ENCODE results near the gene CORO6.

DNA sequence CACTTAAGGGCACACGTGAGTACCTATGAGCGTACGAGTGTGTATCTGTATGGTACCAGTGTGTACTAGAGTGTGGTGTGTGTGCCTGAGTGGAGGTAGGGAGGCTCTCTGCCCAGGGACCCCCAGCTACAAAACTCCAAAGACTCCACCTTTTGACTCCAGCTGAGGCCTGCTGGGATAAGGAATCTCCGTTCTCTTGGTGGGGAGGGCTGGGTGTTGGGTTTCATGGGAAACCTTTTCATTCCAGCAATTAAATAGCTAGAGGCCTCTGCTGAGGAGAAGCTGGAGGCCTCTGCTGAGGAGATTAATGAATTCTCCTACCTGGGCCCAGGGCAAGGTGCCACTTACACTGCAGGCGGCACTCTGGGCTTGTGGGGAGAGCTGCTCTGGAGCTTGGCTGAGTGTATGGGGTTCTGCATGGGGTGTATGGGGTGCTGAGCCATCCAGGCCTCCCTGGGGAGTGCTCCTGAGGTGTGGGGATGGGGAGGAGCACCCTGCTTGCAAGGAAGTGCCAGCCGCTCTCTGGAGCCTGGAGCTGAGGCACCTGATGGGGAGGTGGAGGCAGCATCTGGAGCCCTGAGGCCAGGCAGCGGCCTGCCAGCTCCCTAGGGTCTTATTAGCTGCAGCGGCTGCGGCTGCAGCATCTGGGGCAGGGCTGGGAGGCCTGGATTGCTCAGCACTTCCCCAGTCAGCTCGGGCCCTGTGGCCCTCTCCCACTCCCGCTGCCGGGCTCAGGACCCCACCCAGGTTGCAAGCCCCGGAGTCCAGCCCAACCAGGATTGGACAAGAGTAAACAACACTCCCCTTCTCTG is 25.1 kb downstream of the CORO6 start:
- TF ChIP-seq, protein P1, sequence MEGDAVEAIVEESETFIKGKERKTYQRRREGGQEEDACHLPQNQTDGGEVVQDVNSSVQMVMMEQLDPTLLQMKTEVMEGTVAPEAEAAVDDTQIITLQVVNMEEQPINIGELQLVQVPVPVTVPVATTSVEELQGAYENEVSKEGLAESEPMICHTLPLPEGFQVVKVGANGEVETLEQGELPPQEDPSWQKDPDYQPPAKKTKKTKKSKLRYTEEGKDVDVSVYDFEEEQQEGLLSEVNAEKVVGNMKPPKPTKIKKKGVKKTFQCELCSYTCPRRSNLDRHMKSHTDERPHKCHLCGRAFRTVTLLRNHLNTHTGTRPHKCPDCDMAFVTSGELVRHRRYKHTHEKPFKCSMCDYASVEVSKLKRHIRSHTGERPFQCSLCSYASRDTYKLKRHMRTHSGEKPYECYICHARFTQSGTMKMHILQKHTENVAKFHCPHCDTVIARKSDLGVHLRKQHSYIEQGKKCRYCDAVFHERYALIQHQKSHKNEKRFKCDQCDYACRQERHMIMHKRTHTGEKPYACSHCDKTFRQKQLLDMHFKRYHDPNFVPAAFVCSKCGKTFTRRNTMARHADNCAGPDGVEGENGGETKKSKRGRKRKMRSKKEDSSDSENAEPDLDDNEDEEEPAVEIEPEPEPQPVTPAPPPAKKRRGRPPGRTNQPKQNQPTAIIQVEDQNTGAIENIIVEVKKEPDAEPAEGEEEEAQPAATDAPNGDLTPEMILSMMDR (IDR thresholded peaks at IDR 0.05): no peak
- TF ChIP-seq, protein P2, sequence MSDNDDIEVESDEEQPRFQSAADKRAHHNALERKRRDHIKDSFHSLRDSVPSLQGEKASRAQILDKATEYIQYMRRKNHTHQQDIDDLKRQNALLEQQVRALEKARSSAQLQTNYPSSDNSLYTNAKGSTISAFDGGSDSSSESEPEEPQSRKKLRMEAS (IDR thresholded peaks at IDR 0.05): no peak
- no peak for TF ChIP-seq SMC3 (IDR thresholded peaks at IDR 0.05)

Measured in A549 (cell line).